AG04450 (cell line): ENCODE measurements around the gene KLHL25. TPM values are rescaled to one million over a fixed set of nuclear protein-coding genes. Genes with fewer than 3 reads are reported as not detected.

Source experiments
- CTCF ChIA-PET: fragments of 300-600, 350-600 bp; formaldehyde crosslinking; extraction: SDS; loops from one replicate; lab custom pipeline; 2022; ENCODE audit warnings: antibody characterized with exemption, inconsistent platforms; lab: Charles Lee
- POLR2A ChIA-PET: fragments of 350-600 bp; formaldehyde crosslinking; extraction: SDS; loops from one replicate; lab custom pipeline; 2021; ENCODE audit warnings: antibody characterized with exemption, inconsistent platforms; lab: Yijun Ruan, JAX
- DNase-seq: peaks from one replicate; pipeline ENCODE4 v3.0.0-alpha.2; 2011; ENCODE audit warnings: low read depth, low spot score
- H3K27ac ChIP-seq: one replicate; pipeline ENCODE4 v1.5.1; 2012; ENCODE audit warnings: low read depth, low read length, control low read depth
- H3K27me3 ChIP-seq: one replicate; pipeline ENCODE4 v1.6.0; 2012; ENCODE audit warnings: low read length; ENCODE audit not compliant: control insufficient read depth, insufficient read depth
- H3K4me3 ChIP-seq: 2 replicates; pipeline ENCODE4 v1.5.1; 2011; ENCODE audit warnings: mild to moderate bottlenecking, low read depth, low read length, control low read depth
- H3K9me3 ChIP-seq: 2 replicates; pipeline ENCODE4 v1.5.1; 2012; ENCODE audit warnings: low read length; ENCODE audit not compliant: control insufficient read depth, insufficient read depth
- polyA plus RNA-seq: library from polyadenylated mRNA; depleted of rRNA; stranded (reverse); fragments of >200 nt; gene quantifications from 2 replicates; pipeline ENCODE4 v1.2.3, GENCODE V29; 2011
- TF ChIP-seq, protein P1 (sequence below): IDR thresholded peaks from 2 replicates; pipeline ENCODE4 v1.5.1; 2011; ENCODE audit warnings: low read depth, low read length, control low read depth, inconsistent platforms

Gene KLHL25
- polyA plus RNA-seq, 1 experiment: 2.9 TPM

DNA sequence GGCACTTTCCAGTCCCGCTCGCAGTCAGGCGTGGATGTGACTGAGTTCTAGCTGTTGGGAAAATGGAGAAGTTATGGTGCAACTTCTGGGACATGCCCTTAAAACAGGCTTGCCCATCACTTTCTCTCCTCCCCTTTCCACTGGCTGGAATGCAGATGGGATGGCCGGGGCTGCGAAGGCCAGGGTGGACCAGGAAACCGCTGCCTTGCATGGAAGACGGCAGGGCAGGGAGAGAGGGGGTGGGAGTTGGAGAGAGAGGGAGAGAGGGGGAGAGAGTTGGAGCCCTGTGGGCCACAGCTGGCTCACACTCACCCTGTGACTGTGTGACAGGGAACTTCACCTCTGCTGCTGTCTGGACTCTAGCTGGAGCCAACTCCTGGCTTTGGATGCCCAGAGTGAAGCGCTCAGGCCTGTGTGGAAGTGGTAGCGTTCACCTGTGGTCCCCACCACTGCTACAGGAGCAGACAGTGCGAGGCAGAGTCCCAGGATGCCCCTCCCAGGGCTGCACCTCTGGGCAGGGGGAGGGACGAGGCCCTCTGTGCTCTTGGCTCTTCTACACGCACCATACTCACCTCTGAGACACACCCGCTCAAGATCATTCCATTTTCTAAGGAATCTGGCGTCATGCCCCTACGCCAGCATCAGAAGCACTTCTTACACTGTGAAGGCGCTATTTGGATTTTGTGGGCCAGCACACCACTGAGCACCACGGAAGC is 36.6 kb downstream of the KLHL25 start:
- Histone ChIP-seq H3K4me3 (no peak overlapping the region), H3K9me3 (no peaks in the 10 kb centered on the region; the same call in 1 of the 2 replicates), H3K27me3 (no peaks in the 10 kb centered on the region), H3K27ac (no peak overlapping the region)
- ChIA-PET CTCF (no interaction called here), POLR2A (no interaction called here)
- no peak for DNase-seq
- TF ChIP-seq, protein P1, sequence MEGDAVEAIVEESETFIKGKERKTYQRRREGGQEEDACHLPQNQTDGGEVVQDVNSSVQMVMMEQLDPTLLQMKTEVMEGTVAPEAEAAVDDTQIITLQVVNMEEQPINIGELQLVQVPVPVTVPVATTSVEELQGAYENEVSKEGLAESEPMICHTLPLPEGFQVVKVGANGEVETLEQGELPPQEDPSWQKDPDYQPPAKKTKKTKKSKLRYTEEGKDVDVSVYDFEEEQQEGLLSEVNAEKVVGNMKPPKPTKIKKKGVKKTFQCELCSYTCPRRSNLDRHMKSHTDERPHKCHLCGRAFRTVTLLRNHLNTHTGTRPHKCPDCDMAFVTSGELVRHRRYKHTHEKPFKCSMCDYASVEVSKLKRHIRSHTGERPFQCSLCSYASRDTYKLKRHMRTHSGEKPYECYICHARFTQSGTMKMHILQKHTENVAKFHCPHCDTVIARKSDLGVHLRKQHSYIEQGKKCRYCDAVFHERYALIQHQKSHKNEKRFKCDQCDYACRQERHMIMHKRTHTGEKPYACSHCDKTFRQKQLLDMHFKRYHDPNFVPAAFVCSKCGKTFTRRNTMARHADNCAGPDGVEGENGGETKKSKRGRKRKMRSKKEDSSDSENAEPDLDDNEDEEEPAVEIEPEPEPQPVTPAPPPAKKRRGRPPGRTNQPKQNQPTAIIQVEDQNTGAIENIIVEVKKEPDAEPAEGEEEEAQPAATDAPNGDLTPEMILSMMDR: no peak

DNA sequence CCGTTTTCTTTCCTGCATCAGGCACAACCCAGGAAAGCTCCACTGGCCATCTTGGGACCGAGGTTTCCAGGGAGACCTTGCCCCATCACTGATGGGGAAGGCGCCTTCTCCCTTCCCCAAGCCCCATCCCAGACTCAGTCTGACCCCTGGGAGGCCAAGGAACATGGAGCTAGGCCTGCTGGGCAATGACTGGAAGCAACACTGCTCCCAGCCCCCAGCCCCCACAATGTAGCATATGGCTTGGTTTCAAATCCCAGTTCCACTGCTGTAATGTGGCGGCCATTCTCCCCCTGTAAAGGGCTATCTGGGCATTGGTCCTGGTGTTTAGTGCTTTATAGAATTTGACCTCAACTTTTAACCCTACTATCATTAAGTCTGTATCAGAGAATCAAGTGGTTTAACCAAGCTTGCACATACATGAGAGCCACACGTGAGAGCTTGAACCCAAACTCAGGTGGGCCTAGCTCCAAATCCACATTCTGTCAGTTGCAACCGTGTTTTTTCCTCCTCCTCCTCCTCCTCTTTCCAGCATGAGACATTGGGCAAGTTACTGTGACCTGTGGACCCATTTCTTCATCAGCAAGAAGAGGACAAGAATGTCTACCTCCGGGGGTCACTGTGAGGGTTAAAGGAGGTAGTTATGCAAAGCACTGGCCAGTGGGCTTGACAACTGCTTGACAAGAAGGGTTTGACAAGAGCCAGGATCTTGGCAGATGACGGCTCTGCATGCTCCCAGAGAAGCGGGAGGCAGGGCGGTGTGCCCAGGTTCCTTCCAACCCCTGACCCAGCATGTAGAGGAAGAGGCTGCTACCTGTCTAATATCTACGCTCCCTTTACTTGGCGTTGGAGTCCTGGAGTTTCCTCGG is 37.4 kb downstream of the KLHL25 start:
- ChIA-PET POLR2A (no interaction called here), CTCF (no interaction called here)
- no peak overlapping the region for H3K27ac ChIP-seq
- no peak overlapping the region for H3K4me3 ChIP-seq
- no peaks in the 10 kb centered on the region for H3K27me3 ChIP-seq
- TF ChIP-seq, protein P1: no peak
- no peak for DNase-seq
- H3K9me3 ChIP-seq: no peaks in the 10 kb centered on the region; the same call in 1 of the 2 replicates

DNA sequence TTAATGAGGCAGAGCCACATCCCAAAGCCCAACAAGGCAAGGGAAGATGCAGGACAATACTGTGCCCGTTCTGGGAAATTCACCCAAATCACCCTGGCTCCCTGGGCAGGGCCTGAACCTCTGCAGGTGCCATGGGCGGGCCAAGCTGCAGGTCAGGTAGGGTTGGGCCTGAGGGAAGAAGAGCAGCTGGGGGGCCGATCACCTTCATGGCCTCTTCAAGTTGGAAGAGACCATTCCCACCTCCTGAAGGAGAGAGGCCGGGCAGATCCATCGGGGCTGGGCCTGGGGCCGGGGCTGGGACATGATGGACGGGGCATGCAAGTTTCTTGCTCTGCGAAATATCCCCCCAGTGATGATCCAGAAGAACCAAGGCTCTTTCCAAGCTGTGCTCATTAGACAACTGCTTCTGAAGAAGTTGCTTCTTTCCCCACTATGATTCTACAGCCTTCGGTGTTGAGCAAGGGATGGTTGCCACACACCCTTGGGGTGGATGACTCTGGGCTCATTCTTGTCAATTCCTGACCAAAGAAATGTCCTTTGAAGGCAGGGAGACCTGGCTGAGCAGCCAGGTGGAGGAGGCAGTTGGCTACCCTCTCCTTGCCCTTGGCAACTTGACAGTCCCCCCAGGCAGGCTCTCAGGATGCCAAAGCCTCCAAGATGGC is 38.2 kb downstream of the KLHL25 start:
- DNase-seq: no peak
- CTCF ChIA-PET: no interaction called here
- Histone ChIP-seq H3K9me3 (no peaks in the 10 kb centered on the region; the same call in 1 of the 2 replicates), H3K4me3 (no peak overlapping the region), H3K27ac (no peak overlapping the region), H3K27me3 (no peaks in the 10 kb centered on the region)
- TF ChIP-seq, protein P1: no peak
- POLR2A ChIA-PET: no interaction called here

DNA sequence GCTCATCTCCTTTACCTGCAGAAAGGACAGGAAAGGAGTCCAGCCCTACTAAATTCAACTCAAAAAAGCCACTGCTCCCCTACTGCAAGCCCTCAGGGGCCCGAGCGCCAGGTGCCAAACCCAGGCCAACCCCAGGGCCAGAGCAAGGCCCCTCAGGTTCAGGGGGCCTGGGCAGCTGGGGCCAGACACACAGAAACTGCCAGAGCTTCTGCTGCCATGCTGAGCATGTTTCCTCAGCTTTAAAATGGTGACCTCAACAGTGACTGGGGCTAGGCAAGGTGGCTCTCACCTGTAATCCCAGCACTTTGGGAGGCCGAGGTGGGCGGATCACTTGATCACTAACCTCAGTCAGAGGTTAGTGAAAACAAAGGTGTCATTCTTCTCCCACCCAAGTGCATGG is 38.8 kb downstream of the KLHL25 start:
- POLR2A ChIA-PET: no interaction called here
- CTCF ChIA-PET: no interaction called here
- Histone ChIP-seq H3K9me3 (no peaks in the 10 kb centered on the region; the same call in 1 of the 2 replicates), H3K27ac (no peak overlapping the region), H3K4me3 (no peak overlapping the region), H3K27me3 (no peaks in the 10 kb centered on the region)
- no peak for DNase-seq
- TF ChIP-seq, protein P1: no peak
